GM19438 (cell line): Measurements from ENCODE around the gene HCFC2.

Experiments used
- ATAC-seq: cut with Tn5 transposase; IDR thresholded peaks from one replicate; pipeline ENCODE4 v1.9.1; 2021; ENCODE audit warnings: low read depth; ENCODE audit not compliant: unreplicated experiment

Gene HCFC2

GRCh38 chr12:104152685-104153241 is 88.4 kb downstream of the HCFC2 start:
- ATAC-seq: no peak

GRCh38 chr12:104154286-104154685 is 90.0 kb downstream of the HCFC2 start:
- ATAC-seq: no peak

- ATAC-seq: no peak
Measured at GRCh38 chr12:104154806-104155205, 90.5 kb downstream of the HCFC2 start.
